GM19043 (cell line): ENCODE results near the gene ABLIM1.

Experiments used
- ATAC-seq: cut with Tn5 transposase; IDR thresholded peaks from one replicate; pipeline ENCODE4 v1.9.1; 2021; ENCODE audit warnings: low read depth; ENCODE audit not compliant: unreplicated experiment

Gene ABLIM1

GRCh38 chr10:114399576-114399975 lies 258.5 kb downstream of the ABLIM1 start:
- no peak for ATAC-seq

GRCh38 chr10:114398587-114399331 lies 259.3 kb downstream of the ABLIM1 start:
- ATAC-seq: no peak

GRCh38 chr10:114397651-114398145 lies 260.4 kb downstream of the ABLIM1 start:
- no peak for ATAC-seq

- ATAC-seq: no peak
Measured at GRCh38 chr10:114396464-114396863, 261.6 kb downstream of the ABLIM1 start.

GRCh38 chr10:114395366-114396022 lies 262.6 kb downstream of the ABLIM1 start:
- ATAC-seq: no peak

GRCh38 chr10:114394531-114394930 lies 263.5 kb downstream of the ABLIM1 start:
- no peak for ATAC-seq

GRCh38 chr10:114393886-114394285 lies 264.2 kb downstream of the ABLIM1 start:
- no peak for ATAC-seq

GRCh38 chr10:114393482-114393881 lies 264.6 kb downstream of the ABLIM1 start:
- no peak for ATAC-seq

GRCh38 chr10:114392112-114392835 lies 265.8 kb downstream of the ABLIM1 start:
- no peak for ATAC-seq

GRCh38 chr10:114391599-114391998 lies 266.5 kb downstream of the ABLIM1 start:
- no peak for ATAC-seq

- no peak for ATAC-seq
Measured at GRCh38 chr10:114389426-114389825, 268.6 kb downstream of the ABLIM1 start.

GRCh38 chr10:114388275-114388674 lies 269.8 kb downstream of the ABLIM1 start:
- ATAC-seq: peak; percentile 54

- ATAC-seq: no peak
Measured at GRCh38 chr10:114387784-114388183, 270.3 kb downstream of the ABLIM1 start.

- ATAC-seq: no peak
Measured at GRCh38 chr10:114386452-114386851, 271.6 kb downstream of the ABLIM1 start.

GRCh38 chr10:114385557-114385956 lies 272.5 kb downstream of the ABLIM1 start:
- no peak for ATAC-seq

- ATAC-seq: no peak
Measured at GRCh38 chr10:114384601-114385000, 273.5 kb downstream of the ABLIM1 start.

- no peak for ATAC-seq
Measured at GRCh38 chr10:114384181-114384580, 273.9 kb downstream of the ABLIM1 start.
